Testis (tissue), 2 donors: ENCODE data around the gene NCBP3.

ENCODE experiments used
- POLR2A ChIP-seq: fragments of 450-650 bp; IDR thresholded peaks from one replicate; pipeline ENCODE4 v1.6.1; 2017; ENCODE audit warnings: antibody characterized with exemption, mild to moderate bottlenecking, moderate library complexity
- TF ChIP-seq, protein P1 (sequence below), 3 experiments: fragments of 450-650 bp in 2 of 3; fragments of 200-600 bp in 1 of 3; sonication (generic) in 1 of 3; IDR thresholded peaks; one replicate each; pipeline ENCODE4 v1.5.1; 2016 to 2019; ENCODE audit warnings: antibody characterized with exemption in 3 of 3, mild to moderate bottlenecking in 2 of 3, moderate library complexity in 1 of 3

DNA sequence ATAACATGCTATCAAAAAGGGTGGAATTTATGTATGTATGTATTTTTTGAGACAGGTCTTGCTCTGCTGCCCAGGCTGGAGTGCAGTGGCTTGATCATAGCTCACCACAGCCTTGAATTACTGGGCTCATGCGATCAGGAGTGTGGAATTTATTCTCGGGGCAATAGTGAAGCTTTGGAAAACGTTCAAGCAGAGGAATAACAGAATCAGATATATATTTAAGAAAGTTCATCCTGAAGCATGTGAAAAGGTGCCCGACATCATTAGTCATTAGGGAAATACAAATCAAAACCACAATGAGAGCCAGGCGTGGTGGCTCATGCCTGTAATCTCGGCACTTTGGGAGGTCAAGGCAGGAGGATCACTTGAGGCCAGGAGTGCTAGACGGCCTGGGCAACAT is 37.3 kb downstream of the NCBP3 start:
- TF ChIP-seq, protein P1, sequence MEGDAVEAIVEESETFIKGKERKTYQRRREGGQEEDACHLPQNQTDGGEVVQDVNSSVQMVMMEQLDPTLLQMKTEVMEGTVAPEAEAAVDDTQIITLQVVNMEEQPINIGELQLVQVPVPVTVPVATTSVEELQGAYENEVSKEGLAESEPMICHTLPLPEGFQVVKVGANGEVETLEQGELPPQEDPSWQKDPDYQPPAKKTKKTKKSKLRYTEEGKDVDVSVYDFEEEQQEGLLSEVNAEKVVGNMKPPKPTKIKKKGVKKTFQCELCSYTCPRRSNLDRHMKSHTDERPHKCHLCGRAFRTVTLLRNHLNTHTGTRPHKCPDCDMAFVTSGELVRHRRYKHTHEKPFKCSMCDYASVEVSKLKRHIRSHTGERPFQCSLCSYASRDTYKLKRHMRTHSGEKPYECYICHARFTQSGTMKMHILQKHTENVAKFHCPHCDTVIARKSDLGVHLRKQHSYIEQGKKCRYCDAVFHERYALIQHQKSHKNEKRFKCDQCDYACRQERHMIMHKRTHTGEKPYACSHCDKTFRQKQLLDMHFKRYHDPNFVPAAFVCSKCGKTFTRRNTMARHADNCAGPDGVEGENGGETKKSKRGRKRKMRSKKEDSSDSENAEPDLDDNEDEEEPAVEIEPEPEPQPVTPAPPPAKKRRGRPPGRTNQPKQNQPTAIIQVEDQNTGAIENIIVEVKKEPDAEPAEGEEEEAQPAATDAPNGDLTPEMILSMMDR (IDR thresholded peaks at IDR 0.05): no peak
- TF ChIP-seq POLR2A: no peak
